Measurements from ENCODE around the gene SPIB.
A peak's percentile ranks its signal among the peaks of the same experiment; 100 is the strongest.
"Not testable (repeated sequence)": the region's sequence is repeated elsewhere in the genome, so short reads cannot be mapped to it uniquely, and the experiment has no call there.

The SPIB gene

GRCh38 chr19:50447750-50448149, 29.0 kb downstream of the SPIB start:
- no peak for DNase-seq

- no peak for DNase-seq
These were observed 30.6 kb downstream of the SPIB start for GRCh38 chr19:50449236-50449899.

- DNase-seq = no peak
These were observed 31.9 kb downstream of the SPIB start for GRCh38 chr19:50450369-50451222.

GRCh38 chr19:50451223-50451534, 32.4 kb downstream of the SPIB start:
- no peak for DNase-seq

GRCh38 chr19:50453243-50453642, 34.5 kb downstream of the SPIB start:
- no peak for DNase-seq

- no peak for DNase-seq
These were observed 37.3 kb downstream of the SPIB start for GRCh38 chr19:50455992-50456391.

- DNase-seq = no peak
These were observed 38.6 kb downstream of the SPIB start for GRCh38 chr19:50457300-50457699.

GRCh38 chr19:50458396-50459066, 39.8 kb downstream of the SPIB start:
- no peak for DNase-seq

- DNase-seq = no peak
These were observed 40.3 kb downstream of the SPIB start for GRCh38 chr19:50459067-50459456.

GRCh38 chr19:50459638-50460037, 40.9 kb downstream of the SPIB start:
- no peak for DNase-seq

GRCh38 chr19:50460161-50460765, 41.5 kb downstream of the SPIB start:
- peak; percentile 57 for DNase-seq

GRCh38 chr19:50461066-50461875, 42.5 kb downstream of the SPIB start:
- DNase-seq = peak; percentile 45

- DNase-seq = no peak
These were observed 44.2 kb downstream of the SPIB start for GRCh38 chr19:50462970-50463369.

- DNase-seq = no peak
These were observed 45.6 kb downstream of the SPIB start for GRCh38 chr19:50464348-50464747.

- no peak for DNase-seq
These were observed 46.3 kb downstream of the SPIB start for GRCh38 chr19:50465000-50465399.

GRCh38 chr19:50465986-50466705, 47.4 kb downstream of the SPIB start:
- no peak for DNase-seq

- DNase-seq = no peak
These were observed 47.9 kb downstream of the SPIB start for GRCh38 chr19:50466706-50467039.

- no peak for DNase-seq
These were observed 48.8 kb downstream of the SPIB start for GRCh38 chr19:50467566-50467965.

- DNase-seq = no peak
These were observed 50.1 kb downstream of the SPIB start for GRCh38 chr19:50468818-50469217.

- DNase-seq = not testable (repeated sequence)
These were observed 54.6 kb downstream of the SPIB start for GRCh38 chr19:50473336-50473735.

GRCh38 chr19:50475101-50475568, 56.4 kb downstream of the SPIB start:
- no peak for DNase-seq

- no peak for DNase-seq
These were observed 57.0 kb downstream of the SPIB start for GRCh38 chr19:50475736-50476223.
